Measurements from ENCODE around the gene RFFL. TPM values are rescaled to one million over a fixed set of nuclear protein-coding genes. Genes with fewer than 3 reads are reported as not detected.
"Not testable (repeated sequence)": the region's sequence is repeated elsewhere in the genome, so short reads cannot be mapped to it uniquely, and the experiment has no call there.

RFFL gene
- polyA plus RNA-seq, 1 donor from 2014 or later, result 6.6 TPM

GRCh38 chr17:35094902-35095301 lies 31.4 kb upstream of the RFFL start:
- H3K36me3 ChIP-seq (ENCODE audit: insufficient read depth, low read length), result no peaks in the 10 kb centered on the region
- no peak overlapping the region for H3K9ac ChIP-seq (ENCODE audit: low read length)
- no peak overlapping the region for H3K4me3 ChIP-seq (ENCODE audit: low read length)

GRCh38 chr17:35090707-35091106 lies 27.2 kb upstream of the RFFL start:
- not testable (repeated sequence) for H3K4me2 ChIP-seq (ENCODE audit: low read length); H3F3A ChIP-seq (ENCODE audit: insufficient read depth, low read length, poor library complexity, severe bottlenecking); H3K9ac ChIP-seq (ENCODE audit: low read length); H3K4me3 ChIP-seq (ENCODE audit: low read length); H4K20me1 ChIP-seq (ENCODE audit: insufficient read depth); H3K27ac ChIP-seq (ENCODE audit: low read length); H2AFZ ChIP-seq (ENCODE audit: low read depth, low read length); H3K9me2 ChIP-seq (ENCODE audit: insufficient read depth, low read length); H3K36me3 ChIP-seq (ENCODE audit: insufficient read depth, low read length); H3K27me3 ChIP-seq (ENCODE audit: insufficient read depth, low read depth, low read length); H3K9me3 ChIP-seq (ENCODE audit: low read length)
- peaks cover 12% of the 10 kb centered on the region for H3K79me2 ChIP-seq (replicated peaks; ENCODE audit: insufficient read depth, low read length)

More at GRCh38 chr17:35094902-35095301, 31.4 kb upstream of the RFFL start:
- no peak overlapping the region for H3K4me2 ChIP-seq (ENCODE audit: low read length)
- H3K9me3 ChIP-seq (ENCODE audit: low read length), result no peaks in the 10 kb centered on the region
- H2AFZ ChIP-seq (ENCODE audit: low read depth, low read length), result no peak overlapping the region
- no peaks in the 10 kb centered on the region for H3K79me2 ChIP-seq (replicated peaks; ENCODE audit: insufficient read depth, low read length)
- no peaks in the 10 kb centered on the region for H3F3A ChIP-seq (ENCODE audit: insufficient read depth, low read length, poor library complexity, severe bottlenecking)
- no peaks in the 10 kb centered on the region for H3K27me3 ChIP-seq (ENCODE audit: insufficient read depth, low read depth, low read length)
- no peaks in the 10 kb centered on the region for H4K20me1 ChIP-seq (ENCODE audit: insufficient read depth)
- H3K9me2 ChIP-seq (ENCODE audit: insufficient read depth, low read length), result no peaks in the 10 kb centered on the region
- TF ChIP-seq REST (IDR thresholded peaks at IDR 0.05; ENCODE audit: borderline replicate concordance) (no peak), TAF1 (IDR thresholded peaks at IDR 0.05; ENCODE audit: low read depth) (no peak), MXI1 (conservative IDR thresholded peaks at IDR 0.05; ENCODE audit: poor library complexity, severe bottlenecking) (no peak), CTCF (IDR thresholded peaks at IDR 0.05; ENCODE audit: poor library complexity, severe bottlenecking) (no peak), SMC3 (conservative IDR thresholded peaks at IDR 0.05; ENCODE audit: poor library complexity) (no peak)
- H3K27ac ChIP-seq (ENCODE audit: low read length), result no peak overlapping the region

- Histone ChIP-seq H3K36me3 (ENCODE audit: insufficient read depth, low read length) (no peaks in the 10 kb centered on the region), H3K27ac (ENCODE audit: low read length) (no peak overlapping the region), H4K20me1 (ENCODE audit: insufficient read depth) (no peaks in the 10 kb centered on the region), H3K4me3 (ENCODE audit: low read length) (peak overlapping the region; percentile 53), H3K9ac (ENCODE audit: low read length) (no peak overlapping the region), H2AFZ (ENCODE audit: low read depth, low read length) (no peak overlapping the region), H3K27me3 (ENCODE audit: insufficient read depth, low read depth, low read length) (no peaks in the 10 kb centered on the region), H3K9me3 (ENCODE audit: low read length) (no peaks in the 10 kb centered on the region), H3K9me2 (ENCODE audit: insufficient read depth, low read length) (no peaks in the 10 kb centered on the region), H3F3A (ENCODE audit: insufficient read depth, low read length, poor library complexity, severe bottlenecking) (no peaks in the 10 kb centered on the region), H3K4me2 (ENCODE audit: low read length) (no peak overlapping the region), H3K79me2 (replicated peaks; ENCODE audit: insufficient read depth, low read length) (peaks cover 16% of the 10 kb centered on the region)
- no peak for TF ChIP-seq TAF1 (IDR thresholded peaks at IDR 0.05; ENCODE audit: low read depth)
- peak; percentile 39 for TF ChIP-seq SMC3 (conservative IDR thresholded peaks at IDR 0.05; ENCODE audit: poor library complexity)
These were observed 26.2 kb upstream of the RFFL start for GRCh38 chr17:35089586-35090296.

Data from neural cell (in vitro differentiated cells).